H9 (cell line): ENCODE data around the gene PRRX1. TPM values are rescaled to one million over a fixed set of nuclear protein-coding genes. Genes with fewer than 3 reads are reported as not detected.

Experiments used
- DNase-seq: peaks from one replicate; pipeline ENCODE4 v3.0.0-alpha.2; 2017
- H2AFZ ChIP-seq: one replicate; pipeline ENCODE4 v1.6.1; 2013; ENCODE audit warnings: mild to moderate bottlenecking, low read length, control low read depth, moderate library complexity
- H2AK5ac ChIP-seq: 2 replicates; pipeline ENCODE4 v1.6.1; 2013; ENCODE audit warnings: low read length, control low read depth, mixed read lengths; ENCODE audit not compliant: insufficient read length
- H2BK120ac ChIP-seq: one replicate; pipeline ENCODE4 v1.6.1; 2013; ENCODE audit warnings: low read depth, mild to moderate bottlenecking, low read length, control low read depth, inconsistent platforms; ENCODE audit not compliant: poor library complexity, severe bottlenecking
- H2BK12ac ChIP-seq: 2 replicates; pipeline ENCODE4 v1.6.1; 2013; ENCODE audit warnings: low read length, control low read depth, mixed read lengths, low read depth; ENCODE audit not compliant: insufficient read length
- H2BK15ac ChIP-seq: 2 replicates; pipeline ENCODE4 v1.6.1; 2013; ENCODE audit warnings: low read depth, low read length, control low read depth
- H2BK20ac ChIP-seq: one replicate; pipeline ENCODE4 v1.6.1; 2013; ENCODE audit warnings: low read depth, mild to moderate bottlenecking, low read length, control low read depth, inconsistent platforms; ENCODE audit not compliant: poor library complexity, severe bottlenecking
- H2BK5ac ChIP-seq: 2 replicates; pipeline ENCODE4 v1.6.1; 2013; ENCODE audit warnings: low read length, control low read depth, mixed read lengths; ENCODE audit not compliant: insufficient read length
- H3K14ac ChIP-seq: 2 replicates; pipeline ENCODE4 v1.6.1; 2013; ENCODE audit warnings: low read length, control low read depth; ENCODE audit not compliant: insufficient read depth
- H3K18ac ChIP-seq: 2 replicates; pipeline ENCODE4 v1.6.1; 2013; ENCODE audit warnings: low read depth, mild to moderate bottlenecking, mixed read lengths, low read length, control low read depth; ENCODE audit not compliant: insufficient read length
- H3K23ac ChIP-seq: 2 replicates; pipeline ENCODE4 v1.6.1; 2013; ENCODE audit warnings: low read length, control low read depth, mixed read lengths, low read depth; ENCODE audit not compliant: insufficient read length
- H3K23me2 ChIP-seq: 2 replicates; pipeline ENCODE4 v1.6.1; 2013; ENCODE audit warnings: low read depth, mild to moderate bottlenecking, mixed read lengths, low read length, control low read depth; ENCODE audit not compliant: insufficient read length, poor library complexity, severe bottlenecking
- H3K27ac ChIP-seq: 2 replicates; pipeline ENCODE4 v1.5.1; 2013; ENCODE audit warnings: low read length, control low read depth, mixed read lengths, low read depth; ENCODE audit not compliant: insufficient read length
- H3K27me3 ChIP-seq: 2 replicates; pipeline ENCODE4 v1.6.1; 2013; ENCODE audit warnings: low read length, control low read depth, inconsistent platforms; ENCODE audit not compliant: insufficient read depth
- H3K4ac ChIP-seq: 2 replicates; pipeline ENCODE4 v1.6.1; 2013; ENCODE audit warnings: low read depth, mild to moderate bottlenecking, control low read depth, inconsistent platforms, low read length, moderate library complexity
- H3K4me1 ChIP-seq: 2 replicates; pipeline ENCODE4 v1.6.1; 2013; ENCODE audit warnings: low read length, control low read depth, inconsistent platforms; ENCODE audit not compliant: insufficient read depth
- H3K4me2 ChIP-seq: 2 replicates; pipeline ENCODE4 v1.6.1; 2013; ENCODE audit warnings: low read length, control low read depth, mixed read lengths; ENCODE audit not compliant: insufficient read length, insufficient read depth
- H3K56ac ChIP-seq: 2 replicates; pipeline ENCODE4 v1.6.1; 2013; ENCODE audit warnings: low read depth, mild to moderate bottlenecking, mixed read lengths, low read length, control low read depth; ENCODE audit not compliant: insufficient read length
- H3K79me1 ChIP-seq: 2 replicates; pipeline ENCODE4 v1.6.1; 2013; ENCODE audit warnings: low read depth, mild to moderate bottlenecking, moderate library complexity, low read length, control low read depth, inconsistent platforms; ENCODE audit not compliant: insufficient read depth, poor library complexity, severe bottlenecking
- H3K79me2 ChIP-seq: 2 replicates; pipeline ENCODE4 v1.6.1; 2013; ENCODE audit warnings: low read length, control low read depth, inconsistent platforms; ENCODE audit not compliant: insufficient read depth
- H3K9ac ChIP-seq: 2 replicates; pipeline ENCODE4 v1.6.1; 2013; ENCODE audit warnings: low read length, control low read depth, mixed read lengths; ENCODE audit not compliant: insufficient read length; ENCODE audit errors: extremely low read depth
- H3K9me3 ChIP-seq: one replicate; pipeline ENCODE4 v1.6.1; 2013; ENCODE audit warnings: low read depth, low read length, inconsistent platforms; ENCODE audit not compliant: control insufficient read depth
- H3T11ph ChIP-seq: one replicate; pipeline ENCODE4 v1.6.1; 2013; ENCODE audit warnings: mild to moderate bottlenecking, low read length, control low read depth, inconsistent platforms
- H4K20me1 ChIP-seq: one replicate; pipeline ENCODE4 v1.6.1; 2013; ENCODE audit not compliant: control insufficient read depth, insufficient read length, insufficient read depth
- H4K5ac ChIP-seq: 2 replicates; pipeline ENCODE4 v1.6.1; 2013; ENCODE audit warnings: low read depth, mild to moderate bottlenecking, mixed read lengths, low read length, control low read depth; ENCODE audit not compliant: insufficient read length
- H4K8ac ChIP-seq: replicated peaks from 2 replicates; pipeline ENCODE4 v1.6.1; 2013; ENCODE audit warnings: low read length, control low read depth, mixed read lengths, low read depth; ENCODE audit not compliant: insufficient read length
- H4K91ac ChIP-seq: 2 replicates; pipeline ENCODE4 v1.6.1; 2013; ENCODE audit warnings: low read depth, mild to moderate bottlenecking, moderate library complexity, mixed read lengths, low read length, control low read depth; ENCODE audit not compliant: insufficient read length
- H3K27ac Mint-ChIP-seq, 3 experiments: 2 replicates in 2 of 3; 3 replicates in 1 of 3; pipeline ENCODE4 v1.8.0; 2020 to 2021; ENCODE audit warnings: mixed read lengths in 3 of 3, mild to moderate bottlenecking in 1 of 3, moderate library complexity in 1 of 3
- H3K27me3 Mint-ChIP-seq: 2 replicates; pipeline ENCODE4 v1.8.0; 2021; ENCODE audit warnings: low read depth, mild to moderate bottlenecking, moderate library complexity, mixed read lengths
- H3K36me3 Mint-ChIP-seq, 3 experiments: 2 replicates in 2 of 3; 3 replicates in 1 of 3; pipeline ENCODE4 v1.8.0; 2020 to 2021; ENCODE audit warnings: low read depth in 3 of 3, mixed read lengths in 3 of 3; ENCODE audit not compliant: insufficient read depth in 1 of 3
- H3K4me1 Mint-ChIP-seq, 2 experiments: 2 replicates each; pipeline ENCODE4 v1.8.0; 2020; ENCODE audit warnings: mixed read lengths in 2 of 2
- H3K4me3 Mint-ChIP-seq, 2 experiments: 2 replicates in 1 of 2; 3 replicates in 1 of 2; pipeline ENCODE4 v1.8.0; 2020 to 2021; ENCODE audit warnings: mild to moderate bottlenecking in 2 of 2, mixed read lengths in 2 of 2, moderate library complexity in 1 of 2
- H3K9me3 Mint-ChIP-seq, 2 experiments: 2 replicates in 1 of 2; 3 replicates in 1 of 2; pipeline ENCODE4 v1.8.0; 2020; ENCODE audit warnings: mild to moderate bottlenecking in 2 of 2, mixed read lengths in 2 of 2, moderate library complexity in 1 of 2
- CTCF ChIP-seq: fragments of 200-600 bp; sonication (generic); conservative IDR thresholded peaks from 3 replicates; pipeline ENCODE4 v1.8.0; 2021; ENCODE audit warnings: antibody characterized with exemption, mild to moderate bottlenecking
- WGBS: extraction: QIAGEN DNeasy Blood & Tissue Kit; methylation state at CpG from one replicate; pipeline ENCODE4 v1.1.7; 2013; ENCODE audit warnings: missing lambda C conversion rate, low lambda C conversion rate, mixed read lengths; ENCODE audit not compliant: insufficient read length; ENCODE audit errors: extremely low coverage; 5-methylcytosine and 5-hydroxymethylcytosine counted together
- total RNA-seq: library from RNA; stranded (reverse); gene quantifications from 2 replicates; pipeline ENCODE4 v1.2.1, GENCODE V29; 2021

Gene PRRX1
- total RNA-seq, 1 experiment from 2014 or later, result not detected

- Histone ChIP-seq H2BK120ac (no peak overlapping the region), H4K8ac (no peak overlapping the region), H2BK12ac (no peak overlapping the region), H3K56ac (no peak overlapping the region), H3K23me2 (no peaks in the 10 kb centered on the region), H3T11ph (no peak overlapping the region), H3K4me1 (no peaks in the 10 kb centered on the region), H3K9me3 (no peaks in the 10 kb centered on the region), H4K91ac (no peak overlapping the region), H3K27me3 (no peaks in the 10 kb centered on the region; the same call in 1 of the 2 replicates), H3K4ac (no peak overlapping the region), H3K79me2 (no peaks in the 10 kb centered on the region), H2BK20ac (no peak overlapping the region), H3K9ac (no peak overlapping the region), H4K20me1 (no peaks in the 10 kb centered on the region), H2AK5ac (no peak overlapping the region), H2BK15ac (no peak overlapping the region), H2AFZ (no peak overlapping the region), H3K4me2 (no peak overlapping the region), H3K18ac (no peak overlapping the region), H3K23ac (no peak overlapping the region), H4K5ac (no peak overlapping the region), H2BK5ac (no peak overlapping the region), H3K27ac (no peak overlapping the region), H3K79me1 (no peaks in the 10 kb centered on the region), H3K14ac (no peak overlapping the region)
- WGBS, result no CpG with 5 or more reads among the region's 3 CpGs
- Mint-ChIP-seq H3K27me3 (peaks cover 1% of the 10 kb centered on the region; the same call in 1 of the 2 replicates), H3K4me3 (no peak overlapping the region), H3K36me3 (no peaks in the 10 kb centered on the region), H3K4me1 (peaks cover 0 to 3% of the 10 kb centered on the region in 2 experiments; a peak in 1 of 4 replicates), H3K9me3 (no peaks in the 10 kb centered on the region), H3K27ac (no peak overlapping the region)
- DNase-seq, result no peak
- no peak for TF ChIP-seq CTCF
These were observed 16.5 kb downstream of the PRRX1 start for GRCh38 chr1:170680428-170680827.
